ENCODE measurements around the gene SMAD9.

DNA sequence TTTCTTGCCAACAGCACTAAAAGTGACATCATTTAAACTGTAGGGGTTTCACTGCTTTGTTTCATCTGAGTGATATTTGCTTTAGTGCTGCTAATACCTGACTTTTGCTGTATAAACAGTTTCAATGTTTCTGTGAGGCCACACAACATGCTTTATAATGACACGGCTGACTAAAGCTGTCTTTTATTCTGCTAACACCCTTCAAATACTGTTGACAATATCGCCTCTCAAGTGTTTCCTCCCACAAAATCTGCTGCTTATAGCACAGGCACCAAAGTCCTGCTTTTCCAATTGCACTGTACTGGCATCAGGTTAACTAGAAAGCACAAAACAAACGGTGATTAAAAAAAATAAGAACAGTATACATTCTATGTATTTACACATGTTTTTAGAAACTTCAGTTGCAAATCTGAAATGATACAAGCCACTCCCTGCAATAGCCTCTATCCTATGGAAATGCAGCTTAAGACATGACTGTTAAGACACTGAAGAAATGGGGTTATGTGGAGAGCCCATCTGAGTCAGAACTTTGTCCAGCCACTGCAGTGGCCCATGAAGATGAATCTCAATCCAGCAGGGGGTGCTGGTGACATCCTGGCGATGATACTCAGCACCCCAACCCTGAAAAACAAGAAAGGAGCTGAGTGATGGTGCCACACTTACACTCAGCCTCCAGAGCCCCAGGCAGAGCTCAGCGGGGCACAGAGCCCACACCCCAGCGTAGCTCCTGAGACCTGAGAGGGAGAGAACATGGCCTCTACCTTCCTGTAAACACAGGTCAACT lies 71.6 kb downstream of the SMAD9 start:
- no peak; the same call in 1 of the 2 replicates for TF ChIP-seq CTCF (conservative IDR thresholded peaks at IDR 0.05; ENCODE audit: low read depth, low read length)
- no peak for TF ChIP-seq EZH2phosphoT487 (IDR thresholded peaks at IDR 0.05; ENCODE audit: borderline replicate concordance, low read length)
- no peak for TF ChIP-seq EZH2 (IDR thresholded peaks at IDR 0.05; ENCODE audit: low read length, unreplicated experiment)
